HG02678 (cell line): ENCODE measurements around the gene SLC34A1.

Experiments used
- ATAC-seq: cut with Tn5 transposase; IDR thresholded peaks from one replicate; pipeline ENCODE4 v1.9.1; 2021; ENCODE audit warnings: mild to moderate bottlenecking, moderate library complexity; ENCODE audit not compliant: unreplicated experiment

SLC34A1 gene

GRCh38 chr5:177430140-177430951 is 46.1 kb downstream of the SLC34A1 start:
- no peak for ATAC-seq

DNA sequence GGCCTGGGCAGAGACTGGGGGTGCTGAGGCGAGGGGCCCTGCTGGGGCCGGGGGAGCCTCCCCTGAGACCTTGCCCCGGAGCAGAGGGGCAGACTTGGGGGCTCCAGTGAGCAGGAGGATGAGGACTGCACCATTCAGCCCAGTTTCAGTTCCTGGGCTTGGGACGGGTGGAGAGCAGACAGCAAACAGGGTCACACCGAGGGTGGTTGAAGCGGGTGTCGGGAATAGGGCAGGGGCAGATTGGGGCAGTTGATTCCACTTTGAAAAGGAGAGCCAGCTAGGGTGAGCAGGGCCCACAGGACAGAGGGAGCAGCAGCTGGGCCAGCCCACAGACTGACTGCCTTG is 46.7 kb downstream of the SLC34A1 start:
- no peak for ATAC-seq

GRCh38 chr5:177431317-177432142 is 47.3 kb downstream of the SLC34A1 start:
- peak; percentile 45 for ATAC-seq

DNA sequence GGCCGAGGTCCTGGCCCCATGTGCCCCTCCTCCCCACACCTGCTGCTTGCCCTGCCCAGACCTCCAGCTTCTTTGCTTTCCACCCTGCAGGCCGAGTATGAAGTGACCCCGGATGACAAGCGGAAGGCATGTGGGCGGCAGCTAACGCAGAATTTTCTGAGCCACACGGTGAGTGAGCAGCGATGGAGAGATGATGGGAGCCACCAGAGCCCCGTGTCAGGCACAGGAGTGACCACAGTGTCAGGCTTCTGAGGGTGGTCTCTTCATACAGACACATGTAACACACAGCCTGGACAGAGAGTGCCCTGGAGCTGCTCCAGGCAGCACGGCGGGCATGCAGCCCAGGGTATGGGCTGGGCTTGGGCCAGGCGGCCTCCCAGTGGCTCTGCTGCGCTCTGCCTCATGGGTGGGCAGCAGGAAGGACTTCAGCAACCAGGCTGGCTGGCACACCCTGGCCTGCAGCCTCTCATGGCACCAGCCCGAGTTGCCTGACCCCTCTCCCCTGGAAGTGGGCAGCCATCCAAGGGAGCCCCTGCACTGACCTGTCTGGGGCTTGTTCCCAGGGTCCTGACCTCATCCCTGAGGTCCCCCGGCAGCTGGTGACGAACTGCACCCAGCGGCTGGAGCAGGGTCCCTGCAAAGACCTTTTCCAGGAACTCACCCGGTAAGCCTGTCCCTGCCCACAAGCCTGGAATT is 48.1 kb downstream of the SLC34A1 start:
- no peak for ATAC-seq

- ATAC-seq = no peak
Observed at GRCh38 chr5:177432839-177433657, 48.8 kb downstream of the SLC34A1 start.

DNA sequence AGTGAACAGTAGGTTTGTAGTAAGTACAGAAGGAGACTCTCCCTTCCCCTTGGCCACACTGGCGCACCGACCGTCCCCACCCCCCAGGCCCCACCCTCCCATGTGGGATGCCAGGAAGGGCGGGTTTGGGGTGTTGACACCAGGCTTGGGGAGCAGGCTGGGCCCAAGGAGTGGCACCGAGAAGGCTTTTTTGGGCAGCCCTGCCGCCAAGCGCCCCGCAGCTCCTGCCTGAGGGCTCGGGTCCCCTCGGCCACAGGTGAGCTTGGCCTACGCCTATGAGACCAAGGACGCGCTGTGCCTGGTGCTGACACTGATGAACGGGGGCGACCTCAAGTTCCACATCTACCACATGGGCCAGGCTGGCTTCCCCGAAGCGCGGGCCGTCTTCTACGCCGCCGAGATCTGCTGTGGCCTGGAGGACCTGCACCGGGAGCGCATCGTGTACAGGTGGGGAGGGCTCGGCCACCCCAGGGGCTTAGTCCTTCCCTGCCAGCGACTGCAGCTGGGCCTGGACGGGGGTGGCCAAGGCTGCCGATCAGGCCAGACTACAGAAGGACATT is 49.5 kb downstream of the SLC34A1 start:
- ATAC-seq = no peak

DNA sequence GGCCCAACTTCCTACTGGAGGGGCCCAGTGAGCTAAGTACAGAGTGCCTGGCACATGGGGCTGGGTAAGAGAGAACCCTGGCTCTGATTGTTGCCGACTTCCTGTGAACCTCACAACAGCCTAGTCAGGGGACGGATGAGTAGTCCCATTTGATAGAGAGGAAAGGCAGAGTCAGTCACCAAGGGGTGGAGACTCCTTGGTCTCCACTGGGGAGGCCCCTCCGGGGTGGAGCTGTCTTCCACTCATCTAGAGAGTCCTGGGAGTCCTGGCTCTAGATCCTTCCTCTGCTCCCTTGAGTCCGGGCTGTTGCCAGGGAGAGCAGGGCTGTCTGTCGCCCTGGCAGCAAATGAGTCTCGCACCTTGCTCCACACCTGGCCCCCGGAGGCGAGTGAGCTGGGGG is 50.2 kb downstream of the SLC34A1 start:
- ATAC-seq = no peak

GRCh38 chr5:177434942-177435738 is 50.9 kb downstream of the SLC34A1 start:
- ATAC-seq = no peak

DNA sequence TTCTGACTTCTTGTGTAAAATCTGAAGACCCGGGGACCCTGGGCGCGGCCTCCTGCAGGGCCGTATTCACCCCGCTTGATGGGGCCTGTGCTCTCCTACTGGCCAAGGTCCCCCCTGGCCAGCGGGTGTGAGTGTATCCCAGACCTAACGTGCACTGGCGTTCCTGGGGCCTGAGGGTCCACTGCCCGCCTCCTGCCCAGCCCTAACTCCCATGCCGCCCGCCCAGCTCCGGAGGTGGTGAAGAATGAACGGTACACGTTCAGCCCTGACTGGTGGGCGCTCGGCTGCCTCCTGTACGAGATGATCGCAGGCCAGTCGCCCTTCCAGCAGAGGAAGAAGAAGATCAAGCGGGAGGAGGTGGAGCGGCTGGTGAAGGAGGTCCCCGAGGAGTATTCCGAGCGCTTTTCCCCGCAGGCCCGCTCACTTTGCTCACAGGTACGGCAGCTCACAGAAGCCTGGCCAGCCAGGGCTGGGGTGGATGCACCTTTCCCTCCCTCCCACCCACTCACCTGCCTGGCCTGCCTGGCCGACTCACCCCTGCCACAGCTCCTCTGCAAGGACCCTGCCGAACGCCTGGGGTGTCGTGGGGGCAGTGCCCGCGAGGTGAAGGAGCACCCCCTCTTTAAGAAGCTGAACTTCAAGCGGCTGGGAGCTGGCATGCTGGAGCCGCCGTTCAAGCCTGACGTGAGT is 51.8 kb downstream of the SLC34A1 start:
- ATAC-seq = no peak

DNA sequence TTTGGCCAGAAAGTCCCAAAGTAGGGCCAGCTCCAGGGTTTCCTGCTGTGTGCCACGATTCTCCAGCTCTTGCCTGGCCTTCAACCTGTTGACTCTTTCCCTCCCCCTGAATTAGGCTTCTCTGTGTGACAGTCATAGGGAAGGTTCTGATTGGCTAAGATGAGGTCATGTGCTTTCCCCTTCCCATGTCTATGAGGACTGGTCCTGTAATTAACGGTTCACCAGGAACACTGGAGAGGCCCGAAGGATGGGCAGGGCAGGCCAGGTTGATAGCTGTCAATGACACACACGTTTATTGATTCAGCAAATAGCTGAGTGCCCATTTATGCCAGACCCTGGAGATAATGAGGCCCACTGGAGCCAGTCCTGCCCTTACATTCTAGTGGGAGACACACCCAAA is 53.4 kb downstream of the SLC34A1 start:
- ATAC-seq = no peak

GRCh38 chr5:177438468-177438867 is 54.2 kb downstream of the SLC34A1 start:
- ATAC-seq = no peak

- ATAC-seq = no peak
Observed at GRCh38 chr5:177439518-177440053, 55.4 kb downstream of the SLC34A1 start.

DNA sequence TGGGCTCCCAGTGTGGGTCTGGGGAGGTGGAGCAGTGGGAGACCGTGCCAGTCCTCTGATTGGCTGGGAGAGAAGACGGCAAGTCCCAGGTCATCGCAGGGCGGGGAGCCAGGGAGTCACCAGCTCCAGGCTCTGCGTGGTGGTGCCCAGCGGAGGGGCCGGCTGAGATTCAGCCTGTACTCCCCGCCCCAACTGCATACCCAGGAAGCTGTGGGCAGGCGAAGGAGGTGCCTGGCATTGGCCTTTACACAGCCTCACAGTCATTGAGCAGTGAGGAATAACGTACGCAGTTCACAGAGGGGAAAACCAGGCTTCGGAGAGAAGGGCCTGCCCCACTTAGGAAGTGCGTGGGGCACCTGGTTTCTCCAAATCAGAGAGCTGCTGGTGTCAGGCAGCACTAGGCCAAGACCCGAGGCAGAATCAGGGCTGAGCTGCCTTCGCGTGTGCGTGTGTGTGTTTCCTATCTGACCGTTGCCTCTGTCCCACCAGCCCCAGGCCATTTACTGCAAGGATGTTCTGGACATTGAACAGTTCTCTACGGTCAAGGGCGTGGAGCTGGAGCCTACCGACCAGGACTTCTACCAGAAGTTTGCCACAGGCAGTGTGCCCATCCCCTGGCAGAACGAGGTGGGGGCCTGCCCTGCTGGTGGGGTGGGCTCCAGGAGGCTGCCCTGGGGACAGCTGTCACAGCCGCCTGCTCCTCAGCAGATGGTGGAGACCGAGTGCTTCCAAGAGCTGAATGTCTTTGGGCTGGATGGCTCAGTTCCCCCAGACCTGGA is 56.2 kb downstream of the SLC34A1 start:
- ATAC-seq = no peak

DNA sequence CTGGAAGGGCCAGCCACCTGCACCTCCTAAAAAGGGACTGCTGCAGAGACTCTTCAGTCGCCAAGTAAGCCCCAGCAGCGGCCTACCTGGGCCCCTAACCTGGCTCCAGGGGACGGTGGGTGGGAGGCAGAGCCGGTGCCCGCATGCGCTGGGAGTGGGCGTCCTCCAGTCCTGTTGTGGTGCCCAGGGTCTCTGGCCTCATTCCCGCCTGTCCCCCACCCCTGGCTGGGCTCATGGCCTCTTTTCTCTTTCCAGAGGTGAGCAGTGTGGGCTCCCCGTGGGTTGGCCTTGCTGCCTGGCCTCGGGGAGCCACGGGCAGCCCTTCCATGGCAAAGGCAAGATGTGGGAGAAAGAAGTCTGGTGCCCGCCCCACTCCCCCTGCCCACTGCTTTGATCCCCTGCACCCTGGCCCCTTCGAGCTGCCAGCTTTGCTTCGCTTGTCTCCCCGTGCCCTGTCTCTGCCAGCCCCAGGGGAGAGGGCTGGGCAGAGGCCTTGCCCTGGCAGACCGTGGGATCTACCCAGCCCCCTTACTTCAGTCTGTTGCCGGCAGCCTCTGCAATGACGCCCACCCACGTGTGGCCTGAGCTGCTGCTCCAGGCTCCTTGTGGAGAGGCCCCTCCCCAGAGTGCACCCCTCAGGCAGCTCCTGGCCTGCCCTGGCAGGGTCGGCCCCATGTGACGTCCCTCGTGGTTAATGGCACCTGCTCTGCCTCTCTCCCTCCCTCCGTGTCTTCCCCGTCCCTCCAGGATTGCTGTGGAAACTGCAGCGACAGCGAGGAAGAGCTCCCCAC is 57.0 kb downstream of the SLC34A1 start:
- ATAC-seq = no peak

- no peak for ATAC-seq
Observed at GRCh38 chr5:177442066-177442826, 58.0 kb downstream of the SLC34A1 start.

DNA sequence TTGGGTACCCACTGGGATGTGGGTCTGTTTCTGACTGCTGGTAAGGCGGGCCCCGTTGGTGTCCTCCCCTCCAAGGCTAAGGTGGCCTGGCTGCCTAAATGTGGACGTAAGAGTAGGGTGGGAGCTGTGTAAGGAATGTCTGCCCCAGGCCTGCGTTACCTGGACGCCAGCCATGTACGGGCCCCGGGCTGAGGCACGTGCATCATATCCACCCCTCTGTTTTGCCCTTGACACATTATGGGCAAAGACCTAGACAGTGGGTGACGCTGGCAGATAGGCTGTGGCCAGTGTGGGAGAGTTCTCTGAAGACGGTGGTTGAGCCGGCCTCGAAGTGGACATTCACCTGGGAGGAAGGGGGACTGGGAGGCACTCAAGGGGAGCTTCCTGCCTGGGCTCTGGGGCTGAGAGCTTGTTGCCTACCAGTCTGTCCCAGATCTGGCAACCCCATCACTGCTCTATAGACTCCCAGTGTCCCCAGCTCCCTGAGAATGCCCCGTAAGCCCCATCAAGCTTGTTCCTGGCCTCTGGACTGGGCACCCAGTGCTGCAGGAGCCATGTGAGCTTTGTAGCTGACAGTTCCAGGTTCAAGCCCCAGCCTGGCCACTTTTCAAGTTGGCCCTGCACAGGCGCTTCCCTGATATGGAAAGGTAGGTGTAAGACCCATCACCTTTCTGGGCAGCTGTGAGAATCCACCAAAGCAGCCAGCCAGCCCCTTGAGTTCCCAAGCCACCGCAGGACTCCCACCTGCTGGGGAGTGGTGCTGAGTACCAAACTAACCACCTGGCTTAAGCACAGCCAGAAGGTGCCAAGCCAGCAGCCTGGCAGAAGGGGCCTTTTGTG is 59.1 kb downstream of the SLC34A1 start:
- ATAC-seq = no peak
